Smooth muscle cell of the pulmonary artery (primary cell): ENCODE results near the gene MGARP. TPM values are rescaled to one million over a fixed set of nuclear protein-coding genes. Genes with fewer than 3 reads are reported as not detected.

Source experiments
- total RNA-seq: library from RNA; depleted of rRNA; stranded (reverse); fragments of >200 nt; gene quantifications from 2 replicates; pipeline ENCODE4 v1.2.3, GENCODE V29; 2014

Gene MGARP
- total RNA-seq, result 24.0 and 43.3 TPM in 2 replicates

DNA sequence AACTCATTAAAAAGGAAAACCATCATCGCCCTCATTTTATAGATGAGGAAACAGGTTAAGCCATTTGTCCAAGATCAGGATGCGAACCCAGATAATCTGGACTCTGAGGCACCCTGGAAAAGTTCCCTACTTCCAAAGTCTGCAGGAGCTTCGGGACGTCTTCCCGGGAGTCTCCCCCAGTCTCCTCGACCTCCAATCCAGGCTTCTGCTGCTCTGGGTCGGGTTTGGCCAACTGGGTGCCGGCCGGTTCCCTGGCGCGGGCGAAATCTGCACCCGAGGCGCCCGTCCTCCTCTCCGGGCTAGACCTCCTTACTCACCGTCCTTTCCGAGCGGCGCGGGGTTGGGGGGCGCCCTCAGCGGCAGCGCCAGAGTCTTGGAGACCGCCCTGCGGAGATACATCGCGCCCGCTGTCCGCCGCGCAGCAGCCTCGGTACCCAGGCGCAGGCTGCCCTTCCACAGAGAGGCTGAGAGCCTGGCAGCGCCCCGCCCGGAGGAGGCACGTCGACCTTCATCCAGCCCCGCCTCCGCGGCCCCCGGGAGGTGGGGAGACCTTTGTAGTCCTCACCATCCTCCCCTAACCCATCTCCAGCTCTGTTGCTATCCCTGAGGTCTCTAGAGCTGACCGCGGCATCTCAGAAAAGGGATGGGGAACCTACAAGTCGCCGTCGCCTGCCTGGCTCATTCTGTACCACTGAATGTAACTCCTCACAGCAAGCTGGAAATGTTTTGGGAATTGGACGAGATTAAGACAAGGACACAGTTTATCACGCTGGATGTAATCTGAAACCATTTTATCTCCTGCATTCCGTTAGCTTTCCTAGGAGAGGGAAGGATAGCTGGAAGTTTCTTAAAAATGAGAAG is at the start of gene MGARP:
Gene MGARP (minus strand): TSS at position 466 of the 861 bp plus-strand sequence. CDS start 67 bp downstream, at position 399.

DNA sequence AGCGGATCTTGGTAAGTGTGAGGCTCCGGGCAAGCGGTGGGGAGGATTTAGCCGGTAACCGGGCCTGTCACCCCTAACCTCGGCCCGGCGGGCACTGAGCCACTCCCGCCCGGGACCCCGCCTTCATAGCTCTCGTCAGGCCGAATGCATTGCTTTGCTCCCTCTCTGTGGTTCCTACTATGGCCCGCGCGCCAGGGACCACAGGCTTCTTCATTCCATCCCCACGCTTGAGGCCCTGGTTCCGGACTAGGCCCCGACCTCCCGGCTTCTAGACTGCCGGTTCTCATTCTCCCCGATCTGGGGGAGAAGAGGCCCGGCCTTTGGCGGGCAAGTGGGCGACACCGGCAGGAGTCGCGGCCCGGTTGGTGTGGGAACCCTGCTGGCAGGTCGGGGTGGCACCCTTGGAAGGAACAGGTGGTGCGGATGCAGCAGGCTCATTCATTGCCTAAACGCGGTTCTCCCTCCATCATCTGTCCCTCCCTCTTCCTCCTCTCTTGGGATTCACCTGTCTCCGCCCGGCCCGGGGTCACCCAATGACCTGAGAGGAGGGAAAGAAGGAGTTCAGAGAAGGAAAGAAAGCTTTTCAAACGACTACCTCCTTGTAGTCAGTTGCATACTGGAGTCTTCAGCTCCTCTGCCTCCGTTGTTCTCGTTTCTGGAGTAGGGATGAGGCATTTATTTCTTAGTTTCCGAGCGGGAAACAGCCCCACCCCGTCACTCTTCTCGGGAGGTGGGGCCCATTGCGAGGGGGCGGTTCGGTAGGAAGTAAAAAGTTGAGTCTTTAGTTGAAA is 22.0 kb upstream of the MGARP start, which contains the start of gene NDUFC1:
Gene NDUFC1 (minus strand): TSS at position 657 of the 791 bp plus-strand sequence. CDS start 6,679 bp downstream, outside the sequence.

DNA sequence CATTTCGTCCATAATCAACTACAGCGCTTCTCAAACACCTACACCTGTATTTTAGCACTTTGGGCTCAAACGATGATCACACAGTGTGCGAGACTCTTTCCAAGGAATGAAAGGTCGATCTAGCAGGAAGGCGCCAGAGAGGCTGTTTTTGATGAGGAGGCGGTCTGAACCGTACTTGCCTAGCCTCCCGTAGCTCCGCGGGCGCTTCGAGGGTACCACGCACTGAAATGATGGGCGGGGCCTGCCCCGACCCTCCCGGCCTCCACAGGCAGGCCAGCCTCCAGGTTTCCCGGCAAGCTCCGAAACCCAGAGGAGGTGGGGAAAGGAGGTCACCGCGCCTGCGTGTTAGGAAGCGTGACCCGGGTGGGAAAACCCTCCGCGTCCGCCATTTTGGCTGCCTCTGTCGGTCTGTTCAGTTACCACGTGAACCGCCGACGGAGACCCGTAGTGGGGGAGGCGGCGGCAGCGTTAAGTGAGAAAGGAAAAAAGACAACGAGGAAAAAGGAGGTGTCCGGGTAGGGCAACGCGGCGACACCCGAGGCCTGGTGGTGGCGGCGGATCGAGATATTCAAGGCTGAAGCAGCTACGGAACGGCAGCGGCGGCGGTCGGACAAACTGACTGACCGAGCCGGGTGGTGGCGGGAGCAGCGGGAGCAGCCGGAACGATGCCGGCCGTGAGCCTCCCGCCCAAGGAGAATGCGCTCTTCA is 21.2 kb upstream of the MGARP start, which contains the start of gene NAA15:
Gene NAA15 (plus strand): TSS at position 393 of the 708 bp plus-strand sequence. CDS start 273 bp downstream, at position 666.

Other genes starting within 250 kb of the MGARP start
- gene ELF2, start 103.0 kb downstream of the MGARP start, total RNA-seq, result 23.0 and 35.7 TPM in 2 replicates
- gene NAA15, start 21.3 kb upstream of the MGARP start, total RNA-seq, result 26.6 and 27.7 TPM in 2 replicates
- gene NDUFC1, start 22.3 kb upstream of the MGARP start, total RNA-seq, result 32.5 and 37.9 TPM in 2 replicates
- gene RAB33B, start 173.9 kb upstream of the MGARP start, total RNA-seq, result 14.9 and 16.4 TPM in 2 replicates